Measurements from ENCODE around the gene LRSAM1. TPM values are rescaled to one million over a fixed set of nuclear protein-coding genes. Genes with fewer than 3 reads are reported as not detected.

LRSAM1 gene
- total RNA-seq, 4 donors from 2014 or later = 13.7 to 19.6 (median 16.3) TPM

DNA sequence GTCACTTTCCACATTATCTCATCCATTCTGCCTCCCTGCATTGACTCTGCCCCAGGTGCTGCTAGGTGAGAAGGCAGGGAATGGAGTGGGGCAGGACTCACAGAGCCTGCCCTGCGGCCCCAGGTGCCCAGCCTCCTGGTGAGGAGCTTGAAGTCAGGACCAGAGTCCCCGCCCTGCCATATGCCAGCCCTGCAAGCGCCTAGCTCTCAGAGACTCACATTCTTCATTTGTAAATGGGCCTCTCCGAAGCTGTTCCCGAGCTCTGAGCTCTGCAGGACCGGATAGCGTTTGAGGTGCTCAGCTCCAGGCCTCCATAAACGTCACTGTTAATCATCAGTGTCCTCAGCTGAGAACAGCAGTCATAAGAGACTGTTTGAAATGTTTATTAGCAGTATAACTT, 85.7 kb downstream of the LRSAM1 start:
- 72 to 77% methylated on average over 8 of the region's 8 CpGs for WGBS, 2 donors
- Histone ChIP-seq H3K36me3 (peaks cover 0 to 4% of the 10 kb centered on the region in 2 donors), H3K27ac (peak overlapping the region in 2 of 3 donors; percentile 17 to 35), H3K27me3 (no peaks in the 10 kb centered on the region), H3K9me3 (no peaks in the 10 kb centered on the region), H3K4me1 (peaks cover 27 to 61% of the 10 kb centered on the region in 2 donors), H3K4me3 (replicated peaks in 1 of 3) (no peak overlapping the region)
- DNase-seq = no peak
- intact Hi-C loops (cut with DNase I) = no loop called here
- TF ChIP-seq, protein P1, sequence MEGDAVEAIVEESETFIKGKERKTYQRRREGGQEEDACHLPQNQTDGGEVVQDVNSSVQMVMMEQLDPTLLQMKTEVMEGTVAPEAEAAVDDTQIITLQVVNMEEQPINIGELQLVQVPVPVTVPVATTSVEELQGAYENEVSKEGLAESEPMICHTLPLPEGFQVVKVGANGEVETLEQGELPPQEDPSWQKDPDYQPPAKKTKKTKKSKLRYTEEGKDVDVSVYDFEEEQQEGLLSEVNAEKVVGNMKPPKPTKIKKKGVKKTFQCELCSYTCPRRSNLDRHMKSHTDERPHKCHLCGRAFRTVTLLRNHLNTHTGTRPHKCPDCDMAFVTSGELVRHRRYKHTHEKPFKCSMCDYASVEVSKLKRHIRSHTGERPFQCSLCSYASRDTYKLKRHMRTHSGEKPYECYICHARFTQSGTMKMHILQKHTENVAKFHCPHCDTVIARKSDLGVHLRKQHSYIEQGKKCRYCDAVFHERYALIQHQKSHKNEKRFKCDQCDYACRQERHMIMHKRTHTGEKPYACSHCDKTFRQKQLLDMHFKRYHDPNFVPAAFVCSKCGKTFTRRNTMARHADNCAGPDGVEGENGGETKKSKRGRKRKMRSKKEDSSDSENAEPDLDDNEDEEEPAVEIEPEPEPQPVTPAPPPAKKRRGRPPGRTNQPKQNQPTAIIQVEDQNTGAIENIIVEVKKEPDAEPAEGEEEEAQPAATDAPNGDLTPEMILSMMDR (IDR thresholded peaks at IDR 0.05) = no peak
- no peak for TF ChIP-seq POLR2A (IDR thresholded peaks at IDR 0.05)

DNA sequence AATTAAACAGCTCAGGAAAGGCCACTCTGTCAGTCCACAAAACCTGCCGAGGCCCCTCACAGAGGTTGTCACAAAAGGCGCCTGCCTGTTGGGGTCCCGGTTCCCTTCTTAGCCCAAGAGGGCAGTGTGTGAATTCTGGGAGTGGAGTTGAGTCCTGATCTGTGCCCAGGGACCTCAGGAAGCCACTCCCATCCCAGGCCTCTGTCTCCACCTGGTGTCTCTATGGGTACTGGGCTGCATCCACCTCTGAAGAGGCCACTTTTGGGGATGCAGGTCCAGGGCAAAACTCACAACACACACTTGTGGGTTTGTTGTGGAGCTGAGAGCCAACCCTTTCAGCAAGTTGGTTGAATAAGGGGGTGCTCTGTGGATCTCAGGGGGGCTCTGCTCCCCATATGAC, 86.5 kb downstream of the LRSAM1 start:
- Histone ChIP-seq H3K36me3 (peaks cover 0 to 4% of the 10 kb centered on the region in 2 donors), H3K4me1 (peaks cover 34 to 68% of the 10 kb centered on the region in 2 donors), H3K27me3 (no peaks in the 10 kb centered on the region), H3K4me3 (replicated peaks in 1 of 3) (no peak overlapping the region), H3K27ac (peak overlapping the region in 2 of 3 donors; percentile 5 to 17), H3K9me3 (no peaks in the 10 kb centered on the region)
- 52 to 73% methylated on average over 3 of the region's 3 CpGs for WGBS, 2 donors
- no peak for DNase-seq
- intact Hi-C loops (cut with DNase I) = no loop called here
- TF ChIP-seq, protein P1 (IDR thresholded peaks at IDR 0.05) = peak in 1 of 6 experiments; percentile 5
- no peak for TF ChIP-seq POLR2A (IDR thresholded peaks at IDR 0.05)

DNA sequence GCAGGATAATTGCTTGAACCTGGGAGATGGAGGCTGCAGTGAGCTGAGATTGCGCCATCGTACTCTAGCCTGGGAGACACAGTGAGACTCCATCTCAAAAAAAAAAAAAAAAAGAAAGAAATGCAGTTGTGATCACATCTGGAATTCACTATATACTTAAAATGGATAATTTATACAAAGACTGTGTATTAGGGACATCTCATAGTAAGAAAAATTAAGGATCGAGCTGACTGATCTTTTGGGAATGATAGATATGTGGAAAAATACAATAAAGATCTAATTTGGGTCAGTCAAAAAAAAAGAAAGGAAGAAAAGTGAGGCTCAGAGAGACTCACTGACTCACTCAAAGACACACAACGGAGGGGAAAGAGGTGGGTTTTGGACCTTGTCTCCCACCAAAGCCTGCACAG, 87.5 kb downstream of the LRSAM1 start:
- H3K4me3 ChIP-seq (replicated peaks in 1 of 3) = no peak overlapping the region
- H3K27me3 ChIP-seq = no peaks in the 10 kb centered on the region
- H3K36me3 ChIP-seq = peaks cover 0 to 4% of the 10 kb centered on the region in 2 donors
- H3K4me1 ChIP-seq = peaks cover 45 to 79% of the 10 kb centered on the region in 2 donors
- no peak for TF ChIP-seq POLR2A (IDR thresholded peaks at IDR 0.05)
- TF ChIP-seq, protein P1 (IDR thresholded peaks at IDR 0.05) = no peak
- intact Hi-C loops (cut with DNase I) = no loop called here
- 82 to 89% methylated on average over 4 of the region's 4 CpGs for WGBS, 2 donors
- peak overlapping the region in 2 of 3 donors; percentile 71 to 76 for H3K27ac ChIP-seq
- DNase-seq = no peak
- no peaks in the 10 kb centered on the region for H3K9me3 ChIP-seq

DNA sequence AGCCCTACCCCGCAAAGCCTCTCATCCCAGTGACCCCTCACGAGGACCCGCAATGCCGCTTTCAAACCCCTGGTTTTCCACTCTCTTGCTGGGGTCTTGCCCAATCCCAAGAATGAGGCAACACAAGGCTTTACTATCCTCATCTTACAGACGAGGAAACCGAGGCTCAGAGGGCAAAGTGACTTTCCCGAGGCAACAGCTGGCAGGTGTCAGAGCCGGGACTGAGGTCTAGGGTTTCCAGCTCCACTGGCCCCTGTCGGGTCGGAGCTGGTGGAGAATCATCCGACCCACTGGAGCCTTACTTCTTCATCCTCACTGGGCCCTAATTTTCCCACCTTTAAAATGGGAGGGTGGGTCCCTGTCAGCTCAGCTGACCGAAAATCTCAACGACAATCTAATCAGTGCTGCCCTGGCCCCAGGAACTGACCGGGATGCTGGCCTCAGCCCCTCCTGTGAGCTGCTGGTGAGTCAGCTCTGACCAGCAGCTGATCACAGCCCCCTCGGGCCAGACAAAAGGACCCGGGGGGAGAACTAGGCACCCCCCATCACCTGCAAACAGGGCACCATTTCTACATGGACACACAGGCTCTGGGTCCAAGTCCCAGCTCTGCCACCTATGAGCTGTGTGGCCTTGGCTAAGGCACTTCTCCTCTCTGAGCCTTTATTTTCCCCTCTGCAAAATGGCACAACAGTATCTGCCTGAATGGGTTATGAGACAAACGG, 88.1 kb downstream of the LRSAM1 start:
- intact Hi-C loops (cut with DNase I) = no loop called here
- Histone ChIP-seq H3K4me1 (peaks cover 45 to 79% of the 10 kb centered on the region in 2 donors), H3K27ac (peak overlapping the region; percentile 36 to 76 (median 71)), H3K27me3 (no peaks in the 10 kb centered on the region), H3K36me3 (peaks cover 0 to 4% of the 10 kb centered on the region in 2 donors), H3K4me3 (replicated peaks in 1 of 3) (no peak overlapping the region), H3K9me3 (no peaks in the 10 kb centered on the region)
- WGBS, 2 donors = 87 to 89% methylated on average over 15 to 17 of the region's 17 CpGs
- DNase-seq = no peak
- TF ChIP-seq, protein P1 (IDR thresholded peaks at IDR 0.05) = no peak
- TF ChIP-seq POLR2A (IDR thresholded peaks at IDR 0.05) = no peak

DNA sequence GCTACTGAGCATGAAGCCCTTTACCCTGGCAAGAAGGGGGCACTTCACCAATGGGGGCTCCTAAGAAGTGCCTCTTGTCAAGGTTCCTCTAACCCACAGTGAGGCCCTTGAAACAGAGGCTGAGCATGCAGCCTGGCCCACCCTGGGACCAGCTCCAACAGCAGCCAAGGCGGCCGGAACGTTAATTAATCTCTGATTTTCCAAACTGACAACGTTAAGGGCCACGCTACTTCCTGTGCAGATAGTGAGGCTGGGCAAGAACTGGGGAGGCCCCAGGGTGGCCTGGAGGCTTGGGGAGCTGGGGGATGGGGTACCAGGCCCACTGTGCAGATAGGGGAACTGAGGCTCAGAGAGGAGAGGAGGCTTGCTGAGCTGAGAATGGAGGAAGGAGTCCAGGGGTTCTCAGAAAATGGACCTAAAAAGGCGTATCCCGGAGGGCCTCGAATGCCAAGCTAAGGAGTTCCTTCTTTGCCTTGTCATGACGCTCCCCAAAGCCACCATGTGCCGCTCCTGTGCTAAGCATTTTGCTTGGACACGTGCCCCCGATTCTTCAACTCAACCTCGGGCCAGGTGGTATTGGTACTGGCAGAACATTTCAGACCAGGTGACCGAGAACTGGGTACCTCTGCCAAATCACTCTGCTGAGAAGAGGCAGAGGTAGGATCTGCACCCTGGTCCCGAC, 88.8 kb downstream of the LRSAM1 start:
- peak overlapping the region; percentile 36 to 76 (median 71) for H3K27ac ChIP-seq
- H3K4me1 ChIP-seq = peaks cover 50 to 84% of the 10 kb centered on the region in 2 donors
- WGBS, 2 donors = 57 to 63% methylated on average over 14 to 15 of the region's 15 CpGs
- DNase-seq = peak; percentile 76 to 82
- no peaks in the 10 kb centered on the region for H3K9me3 ChIP-seq
- no peaks in the 10 kb centered on the region for H3K27me3 ChIP-seq
- intact Hi-C loops (cut with DNase I) = no loop called here
- H3K4me3 ChIP-seq (replicated peaks in 1 of 3) = no peak overlapping the region
- TF ChIP-seq POLR2A (IDR thresholded peaks at IDR 0.05) = no peak
- TF ChIP-seq, protein P1 (IDR thresholded peaks at IDR 0.05) = peak in 1 of 6 experiments; percentile 15
- H3K36me3 ChIP-seq = peaks cover 0 to 4% of the 10 kb centered on the region in 2 donors

Data from thyroid gland (tissue), 4 donors.